HG02852 (cell line): ENCODE data around the gene SHISA3.
"Not testable (repeated sequence)": the region's sequence is repeated elsewhere in the genome, so short reads cannot be mapped to it uniquely, and the experiment has no call there.

ENCODE experiments used
- ATAC-seq: cut with Tn5 transposase; IDR thresholded peaks from one replicate; pipeline ENCODE4 v1.9.1; 2021; ENCODE audit warnings: mild to moderate bottlenecking, moderate library complexity; ENCODE audit not compliant: unreplicated experiment

SHISA3 gene

DNA sequence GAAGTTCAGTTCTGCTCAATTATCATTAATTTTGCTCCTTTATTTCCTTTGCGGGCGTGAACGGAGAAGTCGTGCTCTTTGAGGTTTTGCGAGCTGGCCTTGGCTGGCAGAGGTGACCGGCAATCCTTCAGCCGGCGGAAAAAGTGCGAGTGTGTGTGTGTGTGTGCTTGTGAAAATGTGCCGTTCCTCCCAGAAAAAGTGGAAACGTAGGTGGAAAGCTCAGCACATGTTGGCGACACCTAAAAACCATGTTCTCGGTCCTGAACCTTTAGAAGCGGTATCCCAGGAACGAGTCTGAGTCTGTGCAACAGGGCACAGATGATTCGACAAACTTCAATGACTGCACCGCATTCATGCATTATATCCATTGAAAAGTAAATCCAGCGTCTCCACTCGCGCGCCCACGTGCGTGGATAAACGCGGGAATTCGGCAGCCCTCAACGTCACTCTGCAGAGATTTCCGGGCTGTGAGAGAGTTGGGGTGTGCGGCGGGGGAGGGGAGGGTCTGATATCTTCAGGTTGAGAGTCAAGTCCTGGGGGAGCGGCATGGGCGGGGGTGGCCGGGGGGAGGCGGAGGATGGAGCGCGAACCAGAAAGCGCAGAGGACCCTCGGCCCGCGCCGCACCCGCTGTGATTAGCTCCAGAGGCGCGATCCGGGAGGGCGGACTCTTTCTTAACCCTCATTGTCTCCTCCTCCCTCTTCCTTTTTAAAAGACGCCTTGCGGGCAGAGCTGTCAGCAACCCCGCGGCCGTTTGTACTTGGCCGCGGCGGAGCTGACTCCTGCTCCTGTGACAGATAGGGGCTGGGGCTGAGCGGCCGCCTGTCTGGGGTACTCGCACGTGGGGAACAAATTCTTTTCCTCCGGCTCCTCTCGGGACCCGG is at the start of gene SHISA3:
SHISA3 (plus strand) TSS at position 737 of the 883 bp plus-strand sequence. CDS start 569 bp downstream, outside the sequence.
- ATAC-seq, result peak; percentile 53

GRCh38 chr4:42348247-42348646 is 49.0 kb upstream of the SHISA3 start:
- ATAC-seq, result no peak

GRCh38 chr4:42348692-42349091 is 48.6 kb upstream of the SHISA3 start:
- ATAC-seq, result no peak

- ATAC-seq, result peak; percentile 54
These were observed 46.6 kb upstream of the SHISA3 start for GRCh38 chr4:42350611-42351182.

GRCh38 chr4:42352049-42352448 is 45.2 kb upstream of the SHISA3 start:
- ATAC-seq, result no peak

DNA sequence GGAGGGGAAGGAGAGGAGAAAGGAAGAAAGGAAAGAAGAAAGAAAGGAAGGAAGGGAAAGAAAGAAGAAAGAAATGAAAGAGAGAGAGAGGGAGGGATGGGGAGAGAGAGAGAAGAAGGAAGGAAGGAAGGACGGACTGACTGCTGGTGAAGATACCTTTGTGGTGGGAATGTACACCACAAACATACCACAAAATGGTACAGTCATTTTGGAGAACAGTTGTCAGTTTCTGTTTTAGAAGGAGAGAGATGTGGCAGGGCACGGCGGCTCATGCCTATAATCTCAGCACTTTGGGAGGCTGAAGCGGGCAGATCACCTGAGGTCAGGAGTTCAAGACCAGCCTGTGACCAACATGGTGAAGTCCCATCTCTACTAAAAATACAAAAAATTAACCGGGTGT is 40.0 kb upstream of the SHISA3 start:
- ATAC-seq, result peak; percentile 66

DNA sequence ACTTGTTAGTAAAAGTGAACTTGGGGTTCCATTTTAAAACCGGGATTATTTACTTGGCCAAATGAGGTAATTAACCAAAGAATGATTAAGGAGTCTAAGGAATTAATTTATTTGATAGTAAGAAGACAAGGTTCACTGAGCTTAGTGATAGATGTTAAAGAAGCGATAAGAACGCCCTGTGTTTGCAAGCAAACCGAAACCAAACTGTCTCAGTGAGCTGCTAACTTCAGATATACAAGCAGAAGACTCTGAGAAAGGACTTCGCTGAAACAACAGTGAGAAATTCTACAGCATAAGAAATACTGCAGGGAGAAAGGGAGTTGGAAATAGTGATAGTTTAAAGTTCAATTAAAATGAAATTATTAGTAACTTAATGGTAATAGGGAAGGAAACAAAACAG is 37.6 kb upstream of the SHISA3 start:
- ATAC-seq, result no peak

- no peak for ATAC-seq
These were observed 37.0 kb upstream of the SHISA3 start for GRCh38 chr4:42360256-42360669.

DNA sequence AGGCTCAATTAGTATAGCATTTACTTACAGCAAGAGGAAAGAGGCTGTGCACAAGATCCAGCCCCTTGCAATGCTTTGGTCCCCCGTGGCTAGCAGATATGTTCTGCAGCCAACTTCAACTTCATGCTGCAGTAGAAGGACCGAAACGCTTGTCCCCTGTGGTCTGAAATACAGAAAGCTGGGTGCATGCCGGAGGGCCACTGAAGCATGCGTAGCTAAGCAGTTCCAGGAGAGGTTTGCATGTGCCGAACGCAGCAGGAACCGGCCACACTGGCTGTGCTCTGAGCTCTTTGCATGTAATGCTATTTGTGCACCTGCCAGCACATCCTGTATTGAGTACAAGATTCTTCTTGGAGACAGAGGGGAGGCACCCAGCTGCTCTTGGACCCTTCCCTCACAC is 35.8 kb upstream of the SHISA3 start:
- ATAC-seq, result no peak

DNA sequence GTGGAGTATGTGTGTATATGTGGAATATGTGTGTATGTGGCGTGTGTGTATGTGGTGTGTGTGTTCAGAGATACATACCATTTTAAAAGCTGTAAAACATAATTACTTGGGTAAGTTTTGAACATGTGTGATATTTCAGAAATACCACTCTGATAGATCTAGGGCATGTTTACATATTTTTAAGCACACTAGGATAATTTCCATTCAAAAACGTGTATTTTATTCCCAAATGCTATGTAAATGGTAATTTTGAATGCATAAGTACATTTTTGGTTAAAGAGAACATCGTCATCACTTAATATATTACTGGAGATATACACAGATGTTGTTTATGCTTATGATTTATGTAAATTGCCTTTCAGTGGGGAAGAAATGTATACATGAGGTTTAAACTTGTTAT is 34.7 kb upstream of the SHISA3 start:
- ATAC-seq, result no peak

- ATAC-seq, result no peak
These were observed 33.7 kb upstream of the SHISA3 start for GRCh38 chr4:42363614-42364013.

GRCh38 chr4:42364266-42365053 is 32.8 kb upstream of the SHISA3 start:
- ATAC-seq, result no peak

DNA sequence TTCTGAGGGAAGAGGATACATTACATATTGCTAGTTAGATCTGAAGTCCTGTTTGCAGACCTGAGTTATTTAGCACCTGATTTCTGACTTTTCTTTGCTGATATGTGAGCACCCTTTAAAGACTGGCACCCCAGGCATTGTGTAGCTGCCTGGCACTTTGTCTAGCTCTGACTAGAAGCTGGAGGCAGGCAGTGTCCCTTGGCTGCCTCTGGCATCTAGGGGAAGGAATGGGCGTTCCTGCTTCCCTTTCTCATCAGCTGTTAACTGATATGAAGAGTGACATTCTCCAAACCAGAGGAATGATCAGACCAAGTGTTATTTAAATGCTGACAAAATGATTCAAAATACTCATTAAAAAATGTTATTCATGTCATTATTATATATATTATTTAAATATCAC is 30.3 kb upstream of the SHISA3 start:
- ATAC-seq, result no peak

- ATAC-seq, result no peak
These were observed 27.8 kb upstream of the SHISA3 start for GRCh38 chr4:42369489-42369888.

- ATAC-seq, result peak; percentile 56
These were observed 25.7 kb upstream of the SHISA3 start for GRCh38 chr4:42371305-42372252.

- not testable (repeated sequence) for ATAC-seq
These were observed 25.0 kb upstream of the SHISA3 start for GRCh38 chr4:42372303-42372702.

- no peak for ATAC-seq
These were observed 19.8 kb upstream of the SHISA3 start for GRCh38 chr4:42377497-42377896.

DNA sequence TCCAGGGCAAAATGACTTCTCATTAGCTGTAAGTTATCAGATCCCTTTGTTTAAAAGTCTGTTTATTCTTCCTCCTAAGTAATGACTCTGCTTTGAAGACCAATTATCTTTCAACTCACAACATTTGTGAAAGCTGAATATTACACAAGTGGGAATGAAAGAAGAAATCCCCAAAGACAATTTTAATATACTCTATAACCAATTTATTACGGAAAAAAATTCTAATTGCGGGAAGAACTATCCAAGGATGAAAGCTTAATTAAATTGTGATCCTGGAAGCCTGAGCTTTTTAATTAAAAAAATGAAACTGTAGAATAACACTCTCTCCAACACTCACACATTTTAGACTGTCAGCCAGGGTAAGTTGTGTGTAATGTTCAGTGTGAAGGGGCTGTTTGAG is 15.6 kb upstream of the SHISA3 start:
- ATAC-seq, result no peak

- no peak for ATAC-seq
These were observed 11.8 kb upstream of the SHISA3 start for GRCh38 chr4:42385516-42385915.

- ATAC-seq, result no peak
These were observed 6.5 kb upstream of the SHISA3 start for GRCh38 chr4:42390622-42391354.
